GM19043 (cell line): ENCODE data around the gene ALPL.

Experiments
- ATAC-seq: cut with Tn5 transposase; IDR thresholded peaks from one replicate; pipeline ENCODE4 v1.9.1; 2021; ENCODE audit warnings: low read depth; ENCODE audit not compliant: unreplicated experiment

The ALPL gene

DNA sequence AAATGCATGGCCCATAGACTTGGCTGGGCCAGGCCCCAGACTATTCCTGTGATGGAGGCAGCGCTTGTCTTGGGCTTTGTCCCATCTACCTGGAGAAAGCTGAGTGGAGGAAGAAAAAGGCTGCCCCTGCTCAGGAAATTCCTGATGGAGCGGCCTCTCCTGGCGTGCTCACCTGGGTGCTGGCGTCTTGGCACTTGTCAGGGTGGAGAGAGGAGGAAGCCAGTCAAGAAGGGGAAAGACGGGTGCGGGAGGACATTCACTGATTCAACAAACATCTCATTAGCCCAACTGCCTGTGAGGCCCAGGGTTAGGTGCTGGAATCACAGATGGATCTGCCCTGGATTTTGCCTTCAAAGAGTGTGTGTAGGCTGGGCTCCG lies 16.1 kb downstream of the ALPL start:
- ATAC-seq = no peak

GRCh38 chr1:21526441-21526840 lies 17.2 kb downstream of the ALPL start:
- ATAC-seq = no peak

DNA sequence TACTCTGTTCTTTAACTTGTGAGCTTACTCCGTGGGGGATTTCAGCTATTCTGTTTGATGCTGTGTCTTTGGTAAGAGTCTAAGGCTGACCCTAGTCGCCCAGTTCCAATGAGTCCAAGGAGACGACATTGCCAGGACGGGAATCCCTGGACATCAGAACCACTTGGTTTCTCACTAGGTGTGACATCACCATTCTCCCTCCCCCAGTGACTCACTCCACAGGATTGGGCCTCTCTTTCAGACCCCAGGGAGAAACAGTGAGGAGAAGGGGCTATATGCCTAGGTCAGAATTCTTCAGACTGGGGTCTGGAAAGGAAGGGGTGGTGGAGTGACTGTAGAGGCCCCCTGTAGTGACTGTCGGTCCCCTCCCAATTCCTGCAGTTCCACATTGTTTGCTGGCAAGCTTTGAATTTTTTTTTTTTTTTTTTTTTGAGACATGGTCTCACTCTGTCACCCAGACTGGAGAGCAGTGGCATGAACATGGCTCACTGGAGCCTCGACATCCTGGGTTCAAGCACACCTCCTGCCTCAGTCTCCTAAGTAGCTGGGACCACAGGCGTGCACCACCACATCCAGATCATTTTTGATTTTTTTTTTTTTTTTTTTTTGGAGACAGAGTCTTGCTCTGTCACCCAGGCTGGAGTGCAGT lies 21.3 kb downstream of the ALPL start:
- no peak for ATAC-seq

DNA sequence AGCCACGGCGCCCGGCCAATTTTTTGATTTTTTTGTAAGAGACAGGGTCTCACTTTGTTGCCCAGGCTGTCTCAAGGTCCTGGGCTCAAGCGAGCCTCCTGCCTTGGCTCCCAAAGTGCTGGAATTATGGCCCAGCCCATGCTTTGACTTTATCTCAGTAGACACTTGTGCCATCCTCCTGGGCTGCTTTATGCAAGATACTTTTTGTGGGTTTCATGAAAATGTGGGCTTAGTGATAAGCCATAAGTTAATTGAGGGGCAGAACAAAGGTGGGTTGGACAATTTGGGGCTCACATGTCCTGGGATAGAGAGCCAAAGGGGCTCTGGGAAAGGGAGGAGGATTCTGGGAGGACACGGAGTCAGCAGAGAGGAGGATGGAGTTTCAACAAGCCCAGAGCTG lies 22.0 kb downstream of the ALPL start:
- no peak for ATAC-seq

DNA sequence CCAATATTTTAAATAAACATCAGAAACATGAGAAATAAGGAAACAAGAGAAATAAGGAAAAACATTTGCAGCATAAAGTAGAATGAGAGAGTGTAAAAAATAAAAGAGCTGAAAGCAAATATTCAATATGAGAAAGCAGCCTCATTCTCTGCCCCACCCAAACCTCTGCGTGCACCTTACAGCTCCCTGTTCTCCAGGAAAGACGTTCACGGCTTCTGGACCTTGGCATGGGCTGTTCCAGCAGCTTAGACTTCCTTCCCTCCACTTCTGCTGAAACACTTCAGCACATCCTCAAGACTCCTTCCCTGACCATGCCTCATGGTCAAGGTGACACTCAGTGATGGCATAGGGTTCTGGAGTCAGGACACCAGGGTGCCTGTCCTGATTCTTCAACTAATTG lies 23.3 kb downstream of the ALPL start:
- no peak for ATAC-seq

- ATAC-seq = no peak
Measured at GRCh38 chr1:21532992-21533534, 23.8 kb downstream of the ALPL start.

DNA sequence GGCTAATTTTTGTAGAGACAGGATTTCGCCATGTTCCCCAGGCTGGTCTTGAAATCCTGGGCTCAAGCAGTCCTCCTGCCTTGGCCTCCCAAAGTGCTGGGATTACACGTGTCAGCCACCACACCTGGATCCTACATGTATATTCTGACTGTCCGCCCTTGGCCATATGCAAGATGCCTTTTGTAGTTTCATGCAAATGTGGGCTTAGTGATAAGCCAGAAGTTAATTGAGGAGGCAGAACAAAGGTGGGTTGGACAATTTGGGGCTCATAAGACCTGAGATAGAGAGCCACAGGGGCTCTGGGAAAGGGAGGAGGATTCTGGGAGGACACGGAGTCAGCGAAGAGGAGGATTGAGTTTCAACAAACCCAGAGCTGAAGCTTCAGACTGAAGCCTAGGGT lies 24.9 kb downstream of the ALPL start:
- ATAC-seq = no peak

DNA sequence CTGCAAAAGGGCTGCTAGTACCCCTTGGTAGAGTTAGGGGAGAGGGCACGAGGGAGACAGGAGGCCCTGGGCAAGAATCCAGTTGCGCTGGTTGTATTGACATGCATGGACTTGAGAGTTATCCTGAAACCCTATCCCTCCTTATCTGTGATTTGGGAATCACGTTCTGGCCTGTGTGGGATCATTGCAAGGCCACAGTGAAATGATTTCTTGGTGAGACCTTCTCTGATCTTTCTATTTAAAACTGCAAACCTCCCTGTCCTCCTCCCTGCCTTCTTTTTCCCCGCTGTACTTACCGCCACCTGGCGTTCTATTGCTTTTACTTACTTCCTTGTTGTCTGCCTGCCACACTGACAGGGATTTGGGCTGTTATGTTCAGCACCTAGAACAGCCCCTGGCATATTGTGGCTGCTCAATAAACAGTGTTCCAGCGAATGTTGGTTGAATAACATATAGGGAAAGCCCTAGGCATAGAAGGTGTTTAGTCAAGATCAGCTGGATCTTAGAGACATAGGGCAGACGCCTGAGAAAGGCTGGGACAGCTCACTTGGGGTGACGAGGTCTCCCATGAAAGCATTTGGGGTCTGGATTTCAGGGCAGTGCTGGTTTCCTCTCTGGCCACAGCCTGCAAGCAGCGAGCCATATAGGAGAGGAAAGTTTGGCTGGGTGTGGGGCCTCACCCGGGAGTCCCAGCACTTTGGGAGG lies 25.6 kb downstream of the ALPL start:
- ATAC-seq = no peak

GRCh38 chr1:21536218-21536617 lies 27.0 kb downstream of the ALPL start:
- ATAC-seq = no peak

DNA sequence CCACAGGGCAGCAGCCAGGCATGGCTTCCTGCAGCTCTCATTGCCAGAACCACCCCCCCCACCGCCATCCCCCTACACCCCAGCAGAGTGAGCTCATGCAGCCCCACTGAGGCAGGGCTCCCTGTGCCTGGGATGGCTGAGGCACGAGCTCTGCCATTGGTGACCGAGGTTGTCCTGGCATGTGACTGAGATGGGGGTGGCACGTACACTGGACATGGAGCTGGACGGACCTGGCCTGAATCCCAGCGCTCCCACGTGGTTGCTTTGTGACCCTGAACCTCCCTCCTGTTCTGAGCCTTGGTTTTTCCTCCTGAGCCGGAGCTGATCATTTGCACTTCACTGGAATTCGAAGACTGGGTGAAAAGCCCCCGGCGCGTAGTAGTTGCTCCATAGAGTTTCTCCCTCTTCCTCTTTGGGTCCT lies 28.3 kb downstream of the ALPL start:
- ATAC-seq = no peak

DNA sequence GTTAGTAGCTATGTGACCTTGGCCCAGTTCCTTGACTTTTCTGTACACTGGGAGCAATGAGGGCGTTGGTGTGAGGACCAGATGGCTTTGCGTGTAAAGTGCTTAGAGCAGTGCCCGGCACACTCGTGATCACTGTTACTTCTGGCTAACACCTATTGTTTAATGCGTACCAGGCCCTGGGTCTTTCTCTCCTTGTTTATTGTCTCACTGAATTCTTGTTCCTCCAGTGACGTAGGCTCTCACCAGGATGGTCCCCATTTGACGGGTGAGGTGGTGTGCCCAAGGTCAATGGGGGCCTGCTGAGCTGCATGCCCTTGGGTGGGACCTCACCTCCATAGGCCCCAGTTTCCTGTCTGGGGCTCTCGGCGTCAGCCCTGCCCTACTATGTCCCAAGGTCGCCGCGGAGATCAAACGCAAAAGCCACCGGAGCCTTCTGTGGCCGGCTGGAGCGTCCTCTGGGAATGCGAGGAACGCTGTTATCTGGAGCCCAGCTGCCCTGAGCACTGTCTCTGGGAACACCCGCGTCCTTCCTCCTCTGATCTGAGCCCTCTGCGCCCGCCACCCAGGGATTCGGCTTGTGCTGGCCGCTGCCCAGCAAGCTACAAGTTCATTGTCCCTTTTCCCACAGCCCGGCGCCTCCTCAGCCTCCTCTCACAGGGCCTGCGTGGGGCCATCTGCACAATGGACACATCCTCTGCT lies 28.9 kb downstream of the ALPL start:
- ATAC-seq = no peak

GRCh38 chr1:21539933-21540332 lies 30.7 kb downstream of the ALPL start:
- ATAC-seq = no peak

- no peak for ATAC-seq
Measured at GRCh38 chr1:21541329-21541728, 32.1 kb downstream of the ALPL start.

GRCh38 chr1:21541835-21542234 lies 32.6 kb downstream of the ALPL start:
- no peak for ATAC-seq

GRCh38 chr1:21543598-21543997 lies 34.4 kb downstream of the ALPL start:
- no peak for ATAC-seq

DNA sequence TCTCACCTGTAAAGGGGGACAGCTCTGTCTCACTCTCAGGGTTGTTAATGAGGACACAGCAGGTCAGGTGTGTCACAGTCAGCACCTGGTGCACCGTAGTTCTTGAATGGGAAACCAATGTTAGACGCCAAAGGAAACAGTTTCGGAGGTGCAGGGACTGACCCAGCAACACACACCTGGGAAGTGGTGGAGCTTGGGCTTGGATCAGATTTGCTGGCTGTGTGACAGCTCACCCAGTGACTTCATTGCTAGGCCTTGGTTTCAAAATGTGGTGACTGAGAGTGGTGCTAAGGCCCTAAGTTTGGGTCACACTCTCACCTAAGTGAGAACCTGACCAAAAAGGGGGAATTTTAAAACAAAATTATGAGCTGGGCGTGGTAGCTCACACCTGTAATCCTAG lies 34.9 kb downstream of the ALPL start:
- no peak for ATAC-seq

GRCh38 chr1:21546122-21546825 lies 37.1 kb downstream of the ALPL start:
- ATAC-seq = no peak

GRCh38 chr1:21547876-21548275 lies 38.7 kb downstream of the ALPL start:
- no peak for ATAC-seq

- no peak for ATAC-seq
Measured at GRCh38 chr1:21550097-21550496, 40.9 kb downstream of the ALPL start.

DNA sequence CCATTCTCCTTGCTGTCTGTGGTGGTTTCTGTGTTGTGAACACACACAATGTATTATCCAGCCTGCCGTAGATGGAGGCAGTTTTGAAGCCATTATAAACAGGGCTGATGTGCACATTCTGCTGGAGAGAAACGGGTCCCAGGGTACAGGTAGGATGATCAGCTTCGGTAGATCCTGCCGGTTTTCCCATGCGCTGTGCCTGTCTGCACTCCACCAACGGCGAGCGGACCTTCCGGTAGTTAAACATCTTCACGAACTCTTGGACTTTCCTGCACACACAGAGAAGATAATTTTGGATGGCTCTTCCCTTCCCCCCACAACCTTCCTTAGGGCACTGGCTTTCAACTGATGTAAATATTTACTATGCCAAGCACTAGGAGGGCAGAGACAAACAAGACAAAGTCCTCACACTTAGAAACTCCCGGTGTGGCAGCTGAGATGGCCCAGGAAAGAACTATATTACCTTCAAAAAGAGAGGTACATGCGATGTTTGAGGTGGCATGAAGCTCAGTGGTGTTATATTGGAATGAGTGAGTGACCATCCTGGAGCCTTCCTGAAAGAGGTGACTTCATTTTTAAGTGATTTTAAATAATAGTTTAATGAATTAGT lies 41.7 kb downstream of the ALPL start:
- ATAC-seq = no peak

GRCh38 chr1:21552715-21553114 lies 43.5 kb downstream of the ALPL start:
- no peak for ATAC-seq
